GM23338 (cell line): ENCODE data around the gene C12orf42. TPM values are rescaled to one million over a fixed set of nuclear protein-coding genes. Genes with fewer than 3 reads are reported as not detected.
"Not testable (repeated sequence)": the region's sequence is repeated elsewhere in the genome, so short reads cannot be mapped to it uniquely, and the experiment has no call there.

Experiments
- ATAC-seq: fragments of 200-7000 bp; cut with Tn5 transposase; 3 replicates; pipeline ENCODE4 v1.9.1; 2020
- DNase-seq: peaks from one replicate; pipeline ENCODE4 v3.0.0-alpha.2; 2015; ENCODE audit warnings: low spot score
- H2AFZ ChIP-seq: fragments of 200-600 bp; sonication (generic); 2 replicates; pipeline ENCODE4 v1.8.0; 2016; ENCODE audit warnings: antibody characterized with exemption, mild to moderate bottlenecking, moderate library complexity
- H3F3A ChIP-seq: fragments of 200-600 bp; sonication (generic); replicated peaks from 2 replicates; pipeline ENCODE4 v1.8.0; 2017; ENCODE audit warnings: antibody characterized with exemption, mixed run types, low read depth
- H3K27ac ChIP-seq: fragments of 200-600 bp; sonication (generic); 2 replicates; pipeline ENCODE4 v1.6.1; 2016; ENCODE audit warnings: low read depth
- H3K27me3 ChIP-seq: fragments of 200-600 bp; sonication (generic); 2 replicates; pipeline ENCODE4 v1.8.0; 2016; ENCODE audit warnings: mild to moderate bottlenecking, mixed run types, moderate library complexity; ENCODE audit not compliant: insufficient read depth
- H3K36me3 ChIP-seq: fragments of 200-600 bp; sonication (generic); 2 replicates; pipeline ENCODE4 v1.8.0; 2016; ENCODE audit warnings: mild to moderate bottlenecking; ENCODE audit not compliant: insufficient read depth
- H3K4me1 ChIP-seq: fragments of 200-600 bp; sonication (generic); 2 replicates; pipeline ENCODE4 v1.8.0; 2016; ENCODE audit warnings: mild to moderate bottlenecking, moderate library complexity; ENCODE audit not compliant: insufficient read depth
- H3K4me2 ChIP-seq: fragments of 200-600 bp; sonication (generic); 2 replicates; pipeline ENCODE4 v1.7.1; 2017; ENCODE audit warnings: mixed run types
- H3K4me3 ChIP-seq: fragments of 200-600 bp; sonication (generic); 2 replicates; pipeline ENCODE4 v1.6.1; 2016; ENCODE audit warnings: mixed run types
- H3K79me2 ChIP-seq: fragments of 200-600 bp; sonication (generic); replicated peaks from 2 replicates; pipeline ENCODE4 v1.8.0; 2017; ENCODE audit warnings: mild to moderate bottlenecking; ENCODE audit not compliant: insufficient read depth
- H3K9me2 ChIP-seq: fragments of 200-600 bp; sonication (generic); 2 replicates; pipeline ENCODE4 v1.8.0; 2017; ENCODE audit not compliant: insufficient read depth
- H4K20me1 ChIP-seq: fragments of 200-600 bp; sonication (generic); replicated peaks from 2 replicates; pipeline ENCODE4 v1.8.0; 2017; ENCODE audit warnings: mild to moderate bottlenecking; ENCODE audit not compliant: insufficient read depth
- H3K27ac Mint-ChIP-seq: 2 replicates; pipeline ENCODE4 v1.8.0; 2020; ENCODE audit warnings: inconsistent platforms, mild to moderate bottlenecking, moderate library complexity, mixed read lengths
- H3K27me3 Mint-ChIP-seq: 3 replicates; pipeline ENCODE4 v1.8.0; 2022; ENCODE audit warnings: low read depth, mild to moderate bottlenecking, moderate library complexity, mixed read lengths, inconsistent platforms; ENCODE audit not compliant: insufficient read depth, poor library complexity
- H3K36me3 Mint-ChIP-seq: 3 replicates; pipeline ENCODE4 v1.8.0; 2021; ENCODE audit warnings: low read depth, mild to moderate bottlenecking, inconsistent platforms, moderate library complexity, mixed read lengths
- H3K4me1 Mint-ChIP-seq: 3 replicates; pipeline ENCODE4 v1.8.0; 2020; ENCODE audit warnings: mild to moderate bottlenecking, inconsistent platforms, mixed read lengths
- H3K4me3 Mint-ChIP-seq: 3 replicates; pipeline ENCODE4 v1.8.0; 2021; ENCODE audit warnings: moderate library complexity, mild to moderate bottlenecking, inconsistent platforms, mixed read lengths
- H3K9me3 Mint-ChIP-seq: 3 replicates; pipeline ENCODE4 v1.8.0; 2020; ENCODE audit warnings: moderate library complexity, mild to moderate bottlenecking, inconsistent platforms, mixed read lengths
- JUNB ChIP-seq: IDR thresholded peaks from one replicate; pipeline ENCODE4 v1.6.1; 2016; ENCODE audit warnings: antibody characterized with exemption; ENCODE audit not compliant: unreplicated experiment
- NANOG ChIP-seq: IDR thresholded peaks from 2 replicates; pipeline ENCODE4 v1.6.1; 2016; ENCODE audit warnings: antibody characterized with exemption, borderline replicate concordance
- POLR2AphosphoS5 ChIP-seq: IDR thresholded peaks from 2 replicates; pipeline ENCODE4 v1.6.1; 2016; ENCODE audit warnings: antibody characterized with exemption, low read depth
- REST ChIP-seq: IDR thresholded peaks from one replicate; pipeline ENCODE4 v1.6.1; 2018; ENCODE audit warnings: antibody characterized with exemption; ENCODE audit not compliant: unreplicated experiment
- STAT1 ChIP-seq: IDR thresholded peaks from one replicate; pipeline ENCODE4 v1.6.1; 2016; ENCODE audit warnings: antibody characterized with exemption; ENCODE audit not compliant: unreplicated experiment
- ZNF114 ChIP-seq: fragments of 250-450 bp; sonication (Bioruptor Pico); IDR thresholded peaks from 2 replicates; pipeline ENCODE4 v1.5.0; 2020; ENCODE audit warnings: mild to moderate bottlenecking, moderate library complexity
- ZNF331 ChIP-seq: fragments of 250-450 bp; sonication (Bioruptor Pico); IDR thresholded peaks from 2 replicates; pipeline ENCODE4 v1.5.0; 2020; ENCODE audit warnings: low read depth, mild to moderate bottlenecking, moderate library complexity
- polyA plus RNA-seq: library from polyadenylated mRNA; unstranded; fragments of >200 nt; fragmentation: Nextera tagmentation; extraction: Ambion mirVana; gene quantifications from 2 replicates; pipeline ENCODE4 v1.2.1, GENCODE V29; 2016
- total RNA-seq: library from RNA; depleted of rRNA; stranded (reverse); fragments of >200 nt; shearing (Covaris generic); gene quantifications from 2 replicates; pipeline ENCODE4 v1.2.3, GENCODE V29; 2014

C12orf42 gene
- total and polyA plus RNA-seq, 2 experiments from 2014 or later, result 0.45 TPM; not detected in 1

DNA sequence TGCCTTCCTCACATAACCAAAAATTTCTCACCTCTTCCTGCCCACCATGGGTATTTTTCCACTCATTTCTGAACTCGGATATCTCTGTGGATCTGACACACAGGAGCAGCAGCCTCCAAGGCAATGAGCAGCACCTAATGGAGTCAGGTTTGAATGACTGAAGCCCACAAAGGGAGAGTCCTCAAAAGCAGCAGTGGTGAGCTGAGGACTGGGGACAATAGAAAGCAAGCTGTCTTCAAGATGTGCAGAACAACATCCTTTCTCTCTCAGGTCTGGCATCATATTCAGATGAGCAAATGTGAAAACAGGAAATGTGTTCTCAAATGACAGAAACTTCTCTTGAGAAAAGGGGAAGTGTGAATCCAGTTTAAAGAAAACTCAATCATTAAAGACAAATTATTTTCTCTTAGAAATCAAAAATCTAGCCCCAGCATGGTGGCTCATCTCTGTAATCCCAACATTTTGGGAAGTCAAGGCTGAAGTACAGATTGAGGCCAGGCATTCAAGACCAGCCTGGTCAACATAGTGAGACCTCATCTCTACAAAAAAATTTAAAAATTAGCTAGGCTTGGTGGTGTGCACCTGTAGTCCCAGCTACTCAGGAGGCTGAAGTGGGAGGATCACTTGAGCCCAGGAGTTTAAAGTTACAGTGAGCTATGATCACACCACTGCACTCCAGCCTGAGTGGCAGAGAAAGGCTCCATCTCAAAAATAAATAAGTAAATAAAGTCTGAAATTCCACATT lies 54.2 kb downstream of the C12orf42 start:
- H3F3A ChIP-seq, result no peaks in the 10 kb centered on the region
- no peaks in the 10 kb centered on the region for H3K9me2 ChIP-seq
- ATAC-seq, result no peak
- peak overlapping the region; percentile 78; the same call in 1 of the 2 replicates for H2AFZ ChIP-seq
- Mint-ChIP-seq H3K27ac (no peak overlapping the region), H3K4me1 (peaks cover 30% of the 10 kb centered on the region), H3K9me3 (no peaks in the 10 kb centered on the region; the same call in 1 of the 3 replicates), H3K27me3 (no peaks in the 10 kb centered on the region), H3K36me3 (0 out of 3 replicates have a peak, but pooled peaks cover 2% of the 10 kb centered on the region), H3K4me3 (no peak overlapping the region)
- no peaks in the 10 kb centered on the region for H3K79me2 ChIP-seq
- DNase-seq, result no peak
- no peaks in the 10 kb centered on the region for H3K27me3 ChIP-seq
- H3K4me1 ChIP-seq, result peaks cover 25% of the 10 kb centered on the region
- H4K20me1 ChIP-seq, result no peaks in the 10 kb centered on the region
- no peak overlapping the region for H3K4me2 ChIP-seq
- TF ChIP-seq ZNF114 (CRISPR knock-in tag) (no peak), POLR2AphosphoS5 (no peak), ZNF331 (CRISPR knock-in tag) (no peak)
- no peak overlapping the region for H3K27ac ChIP-seq
- no peak overlapping the region for H3K4me3 ChIP-seq
- no peaks in the 10 kb centered on the region for H3K36me3 ChIP-seq

DNA sequence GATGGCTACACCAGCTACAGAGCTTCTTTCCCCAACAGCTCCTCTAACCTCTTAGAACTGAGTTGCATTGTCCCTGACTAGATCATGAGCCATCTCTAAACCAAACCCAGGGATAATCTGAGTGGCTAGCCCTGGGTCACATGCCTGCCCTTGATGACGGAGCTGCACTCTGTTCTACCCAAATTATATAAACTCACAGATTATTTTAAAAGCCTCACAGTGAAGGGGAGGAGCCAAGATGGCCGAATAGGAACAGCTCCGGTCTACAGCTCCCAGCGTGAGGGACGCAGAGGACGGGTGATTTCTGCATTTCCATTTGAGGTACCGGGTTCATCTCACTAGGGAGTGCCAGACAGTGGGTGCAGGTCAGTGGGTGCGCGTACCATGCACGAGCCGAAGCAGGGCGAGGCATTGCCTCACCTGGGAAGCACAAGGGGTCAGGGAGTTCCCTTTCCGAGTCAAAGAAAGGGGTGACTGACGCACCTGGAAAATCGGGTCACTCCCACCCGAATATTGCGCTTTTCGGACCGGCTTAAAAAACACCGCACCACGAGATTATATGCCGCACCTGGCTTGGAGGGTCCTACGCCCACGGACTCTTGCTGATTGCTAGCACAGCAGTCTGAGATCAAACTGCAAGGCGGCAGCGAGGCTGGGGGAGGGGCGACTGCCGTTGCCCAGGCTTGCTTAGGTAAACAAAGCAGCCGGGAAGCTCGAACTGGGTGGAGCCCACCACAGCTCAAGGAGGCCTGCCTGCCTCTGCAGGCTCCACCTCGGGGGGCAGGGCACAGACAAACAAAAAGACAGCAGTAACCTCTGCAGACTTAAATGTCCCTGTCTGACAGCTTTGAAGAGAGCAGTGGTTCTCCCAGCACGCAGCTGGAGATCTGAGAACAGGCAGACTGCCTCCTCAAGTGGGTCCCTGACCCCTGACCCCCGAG lies 61.3 kb downstream of the C12orf42 start:
- not testable (repeated sequence) for H3K4me3 Mint-ChIP-seq, H3K9me2 ChIP-seq, H3K27ac Mint-ChIP-seq, H3K4me1 ChIP-seq, H3K27me3 Mint-ChIP-seq, H3K27ac ChIP-seq, H3F3A ChIP-seq, H3K27me3 ChIP-seq, H3K79me2 ChIP-seq, H4K20me1 ChIP-seq, H3K36me3 ChIP-seq
- Histone ChIP-seq H2AFZ (peak overlapping the region; percentile 54), H3K4me2 (peak overlapping the region; percentile 64; the same call in 1 of the 2 replicates), H3K4me3 (peak overlapping the region; percentile 41)
- H3K4me1 Mint-ChIP-seq, result peaks cover 11% of the 10 kb centered on the region; the same call in 2 of the 3 replicates
- ATAC-seq (peak; percentile 36; the same call in 2 of the 3 replicates), DNase-seq (peak; percentile 10)
- peaks cover 28% of the 10 kb centered on the region for H3K9me3 Mint-ChIP-seq
- H3K36me3 Mint-ChIP-seq, result peaks cover 19% of the 10 kb centered on the region; the same call in 2 of the 3 replicates

GRCh38 chr12:103431950-103432349 lies 63.8 kb downstream of the C12orf42 start:
- peaks cover 7% of the 10 kb centered on the region for H3K27me3 Mint-ChIP-seq
- H3K4me1 Mint-ChIP-seq, result peaks cover 11% of the 10 kb centered on the region; the same call in 2 of the 3 replicates
- Histone ChIP-seq H3K27ac (no peak overlapping the region), H3K27me3 (no peaks in the 10 kb centered on the region), H3K4me2 (no peak overlapping the region), H3K4me1 (peaks cover 3% of the 10 kb centered on the region; the same call in 1 of the 2 replicates), H3K4me3 (no peak overlapping the region), H4K20me1 (no peaks in the 10 kb centered on the region), H3K79me2 (no peaks in the 10 kb centered on the region), H2AFZ (no peak overlapping the region), H3F3A (no peaks in the 10 kb centered on the region), H3K36me3 (no peaks in the 10 kb centered on the region), H3K9me2 (0 out of 2 replicates have a peak, but pooled peaks cover 3% of the 10 kb centered on the region)
- peaks cover 35% of the 10 kb centered on the region for H3K9me3 Mint-ChIP-seq
- DNase-seq (no peak), ATAC-seq (no peak)
- no peak overlapping the region for H3K27ac Mint-ChIP-seq
- peaks cover 24% of the 10 kb centered on the region; the same call in 2 of the 3 replicates for H3K36me3 Mint-ChIP-seq
- no peak overlapping the region for H3K4me3 Mint-ChIP-seq
- TF ChIP-seq NANOG (no peak), JUNB (no peak), REST (no peak), STAT1 (no peak), ZNF331 (CRISPR knock-in tag) (no peak), POLR2AphosphoS5 (no peak)
